GM12891 (cell line): Measurements from ENCODE around the gene ERGIC3.

Experiments
- PAX5 ChIP-seq: IDR thresholded peaks from 2 replicates; pipeline ENCODE4 v1.6.1; 2011; ENCODE audit warnings: low read length, moderate library complexity, mild to moderate bottlenecking; ENCODE audit not compliant: insufficient read depth, severe bottlenecking
- POLR2A ChIP-seq: IDR thresholded peaks from 2 replicates; pipeline ENCODE4 v1.6.1; 2011; ENCODE audit warnings: low read depth, low read length, control low read depth
- POLR2AphosphoS5 ChIP-seq: IDR thresholded peaks from 2 replicates; pipeline ENCODE4 v1.6.1; 2011; ENCODE audit warnings: low read depth, low read length, control low read depth
- SPI1 ChIP-seq: IDR thresholded peaks from 2 replicates; pipeline ENCODE4 v1.6.1; 2011; ENCODE audit warnings: low read depth, low read length, control low read depth
- TAF1 ChIP-seq: IDR thresholded peaks from 2 replicates; pipeline ENCODE4 v1.6.1; 2011; ENCODE audit warnings: low read depth, low read length, control low read depth

DNA sequence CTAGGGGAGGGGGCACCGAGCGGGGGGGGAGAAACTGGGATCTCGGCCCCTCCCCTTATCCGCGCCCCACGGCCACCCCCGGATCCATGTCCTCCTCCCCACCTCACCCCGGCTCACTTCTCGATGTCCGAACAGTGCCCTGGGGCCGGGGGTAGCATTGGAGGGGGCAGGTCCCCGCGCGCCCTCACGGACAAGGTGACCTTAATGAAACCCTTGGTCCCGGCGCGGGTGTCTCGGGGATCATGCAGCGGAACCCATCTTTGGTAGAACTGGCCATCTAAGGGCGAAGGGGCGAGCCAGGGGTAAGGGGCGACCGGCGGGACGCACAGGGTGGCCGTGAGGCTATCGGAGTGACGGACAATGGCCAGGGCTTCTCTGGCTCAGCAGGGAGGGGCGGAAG lies 60.1 kb downstream of the ERGIC3 start:
- TF ChIP-seq POLR2AphosphoS5 (no peak), SPI1 (no peak), POLR2A (no peak), TAF1 (no peak), PAX5 (no peak)
